ENCODE results near the gene LRRC26.

The LRRC26 gene

GRCh38 chr9:137150617-137151457 is 19.0 kb downstream of the LRRC26 start:
- TF ChIP-seq CTCF (IDR thresholded peaks at IDR 0.05; ENCODE audit: insufficient read depth, missing control alignments) = no peak
- DNase-seq (ENCODE audit: insufficient read length, low spot score) = no peak
- FAIRE-seq = no peak

- no peak for TF ChIP-seq CTCF (IDR thresholded peaks at IDR 0.05; ENCODE audit: insufficient read depth, missing control alignments)
- DNase-seq (ENCODE audit: insufficient read length, low spot score) = no peak
- FAIRE-seq = no peak
Measured at GRCh38 chr9:137149942-137150616, 19.8 kb downstream of the LRRC26 start.

GRCh38 chr9:137149363-137149762 is 20.5 kb downstream of the LRRC26 start:
- FAIRE-seq = no peak
- DNase-seq (ENCODE audit: insufficient read length, low spot score) = no peak
- no peak for TF ChIP-seq CTCF (IDR thresholded peaks at IDR 0.05; ENCODE audit: insufficient read depth, missing control alignments)

GRCh38 chr9:137148661-137149060 is 21.2 kb downstream of the LRRC26 start:
- FAIRE-seq (no peak), DNase-seq (ENCODE audit: insufficient read length, low spot score) (no peak)
- TF ChIP-seq CTCF (IDR thresholded peaks at IDR 0.05; ENCODE audit: insufficient read depth, missing control alignments) = no peak

- no peak for FAIRE-seq
- no peak for DNase-seq (ENCODE audit: insufficient read length, low spot score)
- TF ChIP-seq CTCF (IDR thresholded peaks at IDR 0.05; ENCODE audit: insufficient read depth, missing control alignments) = no peak
Measured at GRCh38 chr9:137148242-137148641, 21.6 kb downstream of the LRRC26 start.

GRCh38 chr9:137147793-137148160 is 22.1 kb downstream of the LRRC26 start:
- DNase-seq (ENCODE audit: insufficient read length, low spot score) (no peak), FAIRE-seq (no peak)
- no peak for TF ChIP-seq CTCF (IDR thresholded peaks at IDR 0.05; ENCODE audit: insufficient read depth, missing control alignments)
